ENCODE measurements around the gene LRPAP1.

Gene LRPAP1

GRCh38 chr4:3487861-3488260 is 44.4 kb downstream of the LRPAP1 start:
- no peak overlapping the region for H2BK15ac ChIP-seq (ENCODE audit: low read depth, poor library complexity, severe bottlenecking)
- H3K27me3 ChIP-seq (ENCODE audit: control insufficient read depth in 1 of 2, insufficient read depth in 1 of 2, low read length in 2 of 2), result peaks cover 6 to 88% of the 10 kb centered on the region in 2 experiments
- DNase-seq, result no peak
- no peak overlapping the region for H2AK5ac ChIP-seq (ENCODE audit: low read length, severe bottlenecking)
- H3K4me3 ChIP-seq (ENCODE audit: insufficient read depth in 1 of 2, low read depth in 1 of 2, low read length in 2 of 2), result no peak overlapping the region
- no peak overlapping the region for H3K4me2 ChIP-seq (ENCODE audit: low read length, poor library complexity, severe bottlenecking)
- H3K27ac ChIP-seq (ENCODE audit: low read length, poor library complexity, severe bottlenecking), result no peak overlapping the region
- no peak overlapping the region for H2BK120ac ChIP-seq (ENCODE audit: low read depth, low read length)
- no peak overlapping the region for H2AFZ ChIP-seq (ENCODE audit: low read depth, low read length)
- no peak overlapping the region for H3K23ac ChIP-seq (ENCODE audit: low read length in 2 of 2)
- H3K36me3 ChIP-seq (ENCODE audit: control insufficient read depth in 1 of 2, insufficient read depth in 2 of 2, low read depth in 1 of 2, low read length in 2 of 2), result peaks cover 0 to 7% of the 10 kb centered on the region in 2 experiments
- no peak overlapping the region for H3K14ac ChIP-seq (ENCODE audit: low read length in 2 of 2)
- H2BK5ac ChIP-seq (ENCODE audit: low read depth, low read length, poor library complexity, severe bottlenecking), result no peak overlapping the region
- H3K9me3 ChIP-seq (ENCODE audit: control insufficient read depth, low read length), result no peaks in the 10 kb centered on the region
- no peak overlapping the region for H2BK12ac ChIP-seq (ENCODE audit: low read length in 2 of 2)
- H4K91ac ChIP-seq (ENCODE audit: low read length), result no peak overlapping the region
- no peak overlapping the region for H3K9ac ChIP-seq (ENCODE audit: low read length)
- no peak overlapping the region for H3K18ac ChIP-seq (ENCODE audit: low read depth in 1 of 2, low read length in 2 of 2)
- H4K8ac ChIP-seq (ENCODE audit: low read length), result no peak overlapping the region
- WGBS, result 86% methylated on average over 7 of the region's 7 CpGs
- no peaks in the 10 kb centered on the region for H3K79me1 ChIP-seq (replicated peaks; ENCODE audit: low read length, poor library complexity, severe bottlenecking)
- H3K4ac ChIP-seq (ENCODE audit: low read depth in 1 of 2, low read length in 2 of 2), result no peak overlapping the region
- H3K4me1 ChIP-seq (ENCODE audit: control insufficient read depth, insufficient read depth, low read depth, low read length), result peaks cover 67% of the 10 kb centered on the region

- Histone ChIP-seq H3K9me3 (ENCODE audit: control insufficient read depth, low read length) (no peaks in the 10 kb centered on the region), H3K23ac (ENCODE audit: low read length in 2 of 2) (no peak overlapping the region), H3K9ac (ENCODE audit: low read length) (no peak overlapping the region), H3K4me3 (ENCODE audit: insufficient read depth in 1 of 2, low read depth in 1 of 2, low read length in 2 of 2) (no peak overlapping the region), H2BK120ac (ENCODE audit: low read depth, low read length) (no peak overlapping the region), H3K27me3 (ENCODE audit: control insufficient read depth in 1 of 2, insufficient read depth in 1 of 2, low read length in 2 of 2) (peaks cover 6 to 87% of the 10 kb centered on the region in 2 experiments), H3K18ac (ENCODE audit: low read depth in 1 of 2, low read length in 2 of 2) (no peak overlapping the region), H4K8ac (ENCODE audit: low read length) (no peak overlapping the region), H3K4ac (ENCODE audit: low read depth in 1 of 2, low read length in 2 of 2) (no peak overlapping the region), H2BK12ac (ENCODE audit: low read length in 2 of 2) (no peak overlapping the region), H4K91ac (ENCODE audit: low read length) (no peak overlapping the region), H3K36me3 (ENCODE audit: control insufficient read depth in 1 of 2, insufficient read depth in 2 of 2, low read depth in 1 of 2, low read length in 2 of 2) (peaks cover 0 to 3% of the 10 kb centered on the region in 2 experiments), H2AFZ (ENCODE audit: low read depth, low read length) (no peak overlapping the region), H3K4me1 (ENCODE audit: control insufficient read depth, insufficient read depth, low read depth, low read length) (peaks cover 64% of the 10 kb centered on the region), H3K79me1 (replicated peaks; ENCODE audit: low read length, poor library complexity, severe bottlenecking) (no peaks in the 10 kb centered on the region), H2BK15ac (ENCODE audit: low read depth, poor library complexity, severe bottlenecking) (no peak overlapping the region), H2AK5ac (ENCODE audit: low read length, severe bottlenecking) (no peak overlapping the region), H3K4me2 (ENCODE audit: low read length, poor library complexity, severe bottlenecking) (no peak overlapping the region), H2BK5ac (ENCODE audit: low read depth, low read length, poor library complexity, severe bottlenecking) (no peak overlapping the region), H3K14ac (ENCODE audit: low read length in 2 of 2) (no peak overlapping the region), H3K27ac (ENCODE audit: low read length, poor library complexity, severe bottlenecking) (no peak overlapping the region)
- DNase-seq, result no peak
- 71% methylated on average over 25 of the region's 25 CpGs for WGBS
Measured at GRCh38 chr4:3486541-3487540, 45.4 kb downstream of the LRPAP1 start.

GRCh38 chr4:3485886-3486540 is 46.2 kb downstream of the LRPAP1 start:
- WGBS, result 86% methylated on average over 25 of the region's 25 CpGs
- H2AK5ac ChIP-seq (ENCODE audit: low read length, severe bottlenecking), result peak overlapping the region; percentile 84

More at GRCh38 chr4:3485886-3486540, 46.2 kb downstream of the LRPAP1 start:
- no peak overlapping the region for H3K4me2 ChIP-seq (ENCODE audit: low read length, poor library complexity, severe bottlenecking)
- H2BK15ac ChIP-seq (ENCODE audit: low read depth, poor library complexity, severe bottlenecking), result no peak overlapping the region
- H3K36me3 ChIP-seq (ENCODE audit: control insufficient read depth in 1 of 2, insufficient read depth in 2 of 2, low read depth in 1 of 2, low read length in 2 of 2), result peaks cover 0 to 3% of the 10 kb centered on the region in 2 experiments
- H2AFZ ChIP-seq (ENCODE audit: low read depth, low read length), result no peak overlapping the region
- H3K4me1 ChIP-seq (ENCODE audit: control insufficient read depth, insufficient read depth, low read depth, low read length), result peaks cover 67% of the 10 kb centered on the region
- H3K14ac ChIP-seq (ENCODE audit: low read length in 2 of 2), result no peak overlapping the region
- H2BK5ac ChIP-seq (ENCODE audit: low read depth, low read length, poor library complexity, severe bottlenecking), result peak overlapping the region; percentile 48
- no peak overlapping the region for H4K8ac ChIP-seq (ENCODE audit: low read length)
- H4K91ac ChIP-seq (ENCODE audit: low read length), result no peak overlapping the region
- no peak overlapping the region for H3K4me3 ChIP-seq (ENCODE audit: insufficient read depth in 1 of 2, low read depth in 1 of 2, low read length in 2 of 2)
- H3K9me3 ChIP-seq (ENCODE audit: control insufficient read depth, low read length), result no peaks in the 10 kb centered on the region
- no peak overlapping the region for H3K27ac ChIP-seq (ENCODE audit: low read length, poor library complexity, severe bottlenecking)
- no peak for DNase-seq
- H2BK12ac ChIP-seq (ENCODE audit: low read length in 2 of 2), result no peak overlapping the region
- H3K23ac ChIP-seq (ENCODE audit: low read length in 2 of 2), result no peak overlapping the region
- no peak overlapping the region for H3K9ac ChIP-seq (ENCODE audit: low read length)
- H3K79me1 ChIP-seq (replicated peaks; ENCODE audit: low read length, poor library complexity, severe bottlenecking), result no peaks in the 10 kb centered on the region
- no peak overlapping the region for H3K18ac ChIP-seq (ENCODE audit: low read depth in 1 of 2, low read length in 2 of 2)
- no peak overlapping the region for H2BK120ac ChIP-seq (ENCODE audit: low read depth, low read length)
- H3K27me3 ChIP-seq (ENCODE audit: control insufficient read depth in 1 of 2, insufficient read depth in 1 of 2, low read length in 2 of 2), result peaks cover 0 to 86% of the 10 kb centered on the region in 2 experiments
- no peak overlapping the region for H3K4ac ChIP-seq (ENCODE audit: low read depth in 1 of 2, low read length in 2 of 2)

All from mesenchymal stem cell (in vitro differentiated cells and primary cell).